ENCODE results near the gene IRF2BP1. TPM values are rescaled to one million over a fixed set of nuclear protein-coding genes. Genes with fewer than 3 reads are reported as not detected.

Gene IRF2BP1
- total RNA-seq, 5 donors from 2014 or later (not counting 1 experiment from before 2014, with no cell fraction given), result 22.7 to 42.3 (median 38.0) TPM

- Histone ChIP-seq H3K36me3 (ENCODE audit: control insufficient read depth in 2 of 2, extremely low read depth in 1 of 2, insufficient read depth in 1 of 2, low read length in 1 of 2) (no peaks in the 10 kb centered on the region), H3K4me3 (ENCODE audit: control insufficient read depth in 1 of 2, extremely low read depth in 1 of 2, low read length in 1 of 2) (peak overlapping the region; percentile 18 to 46), H3K9me3 (no peaks in the 10 kb centered on the region), H3K27ac (ENCODE audit: low read length) (no peak overlapping the region), H3K27me3 (replicated peaks in 1 of 2; ENCODE audit: control insufficient read depth in 2 of 2, extremely low read depth in 1 of 2, insufficient read depth in 2 of 2, low read length in 1 of 2) (peaks cover 0 to 21% of the 10 kb centered on the region in 2 experiments), H3K4me1 (ENCODE audit: control insufficient read depth in 1 of 2, extremely low read depth in 1 of 2, insufficient read depth in 2 of 2, low read length in 2 of 2) (peaks cover 16 to 47% of the 10 kb centered on the region in 2 experiments)
- POLR2A ChIA-PET, result no interaction called here
- H3K36me3 Mint-ChIP-seq, result no peaks in the 10 kb centered on the region
- peak overlapping the region in 1 of 2 donors; percentile 53 for H3K27ac Mint-ChIP-seq
- DNase-seq (peak; percentile 49 to 92 (median 77)), ATAC-seq (replicated peaks in 1 of 4) (peak in 3 of 4 experiments; percentile 14 to 30 (median 19))
- H3K9me3 Mint-ChIP-seq, result no peaks in the 10 kb centered on the region
- H3K4me3 Mint-ChIP-seq, result peak overlapping the region; percentile 71 to 78 (median 71)
- WGBS (ENCODE audit: insufficient coverage), result 61% methylated on average over 22 of the region's 47 CpGs
- H3K4me1 Mint-ChIP-seq, result peaks cover 22 to 37% (median 30%) of the 10 kb centered on the region in 3 donors
- H3K27me3 Mint-ChIP-seq, result peaks cover 7 to 8% of the 10 kb centered on the region in 2 donors
- CTCF ChIA-PET, result interaction anchor here in 1 of 2 donors (0.8 to 1.5 kb wide), 3 partner anchors 20 to 114 kb away, joined by 3 to 7 read pairs (median 4); partner anchors contain the start of genes MYPOP, SIX5 and SYMPK
Measured at GRCh38 chr19:45882652-45883585, 3.0 kb downstream of the IRF2BP1 start.

GRCh38 chr19:45881909-45882528 lies 3.9 kb downstream of the IRF2BP1 start:
- no peak overlapping the region for H3K27ac Mint-ChIP-seq
- H3K4me1 Mint-ChIP-seq, result peaks cover 26 to 42% (median 30%) of the 10 kb centered on the region in 3 donors
- H3K4me3 Mint-ChIP-seq, result peak overlapping the region in 1 of 3 donors; percentile 15
- H3K27ac ChIP-seq (ENCODE audit: low read length), result no peak overlapping the region
- H3K27me3 ChIP-seq (replicated peaks in 1 of 2; ENCODE audit: control insufficient read depth in 2 of 2, extremely low read depth in 1 of 2, insufficient read depth in 2 of 2, low read length in 1 of 2), result peaks cover 0 to 30% of the 10 kb centered on the region in 2 experiments
- no peaks in the 10 kb centered on the region for H3K36me3 Mint-ChIP-seq
- no peak for DNase-seq
- H3K4me1 ChIP-seq (ENCODE audit: control insufficient read depth in 1 of 2, extremely low read depth in 1 of 2, insufficient read depth in 2 of 2, low read length in 2 of 2), result peaks cover 16 to 47% of the 10 kb centered on the region in 2 experiments
- WGBS (ENCODE audit: insufficient coverage), result 100% methylated on average over 2 of the region's 4 CpGs
- no peaks in the 10 kb centered on the region for H3K9me3 Mint-ChIP-seq
- peaks cover 7 to 16% of the 10 kb centered on the region in 2 donors for H3K27me3 Mint-ChIP-seq
- POLR2A ChIA-PET, result interaction anchor here in 1 of 2 donors (0.5 kb wide), 1 partner anchor 378 kb away, joined by 3 read pairs; no protein-coding TSS in a partner anchor
- CTCF ChIA-PET, result interaction anchor here (0.6 to 1.5 kb wide), 4 partner anchors 14 to 113 kb away, joined by 3 to 7 read pairs (median 5); partner anchors contain the start of genes SIX5 (in 1 of the 2) and SYMPK (in 1 of the 2)
- H3K36me3 ChIP-seq (ENCODE audit: control insufficient read depth in 2 of 2, extremely low read depth in 1 of 2, insufficient read depth in 1 of 2, low read length in 1 of 2), result no peaks in the 10 kb centered on the region
- ATAC-seq (replicated peaks in 1 of 4), result no peak
- H3K9me3 ChIP-seq, result no peaks in the 10 kb centered on the region
- H3K4me3 ChIP-seq (ENCODE audit: control insufficient read depth in 1 of 2, extremely low read depth in 1 of 2, low read length in 1 of 2), result no peak overlapping the region

- peak overlapping the region in 1 of 3 donors; percentile 15 for H3K4me3 Mint-ChIP-seq
- WGBS (ENCODE audit: insufficient coverage), result 74% methylated on average over 6 of the region's 10 CpGs
- Histone ChIP-seq H3K4me3 (ENCODE audit: control insufficient read depth in 1 of 2, extremely low read depth in 1 of 2, low read length in 1 of 2) (no peak overlapping the region), H3K36me3 (ENCODE audit: control insufficient read depth in 2 of 2, extremely low read depth in 1 of 2, insufficient read depth in 1 of 2, low read length in 1 of 2) (no peaks in the 10 kb centered on the region), H3K27ac (ENCODE audit: low read length) (no peak overlapping the region), H3K27me3 (replicated peaks in 1 of 2; ENCODE audit: control insufficient read depth in 2 of 2, extremely low read depth in 1 of 2, insufficient read depth in 2 of 2, low read length in 1 of 2) (peaks cover 0 to 37% of the 10 kb centered on the region in 2 experiments), H3K4me1 (ENCODE audit: control insufficient read depth in 1 of 2, extremely low read depth in 1 of 2, insufficient read depth in 2 of 2, low read length in 2 of 2) (peaks cover 17 to 47% of the 10 kb centered on the region in 2 experiments), H3K9me3 (no peaks in the 10 kb centered on the region)
- peaks cover 8 to 17% of the 10 kb centered on the region in 2 donors for H3K27me3 Mint-ChIP-seq
- H3K27ac Mint-ChIP-seq, result no peak overlapping the region
- peaks cover 25 to 39% (median 26%) of the 10 kb centered on the region in 3 donors for H3K4me1 Mint-ChIP-seq
- ATAC-seq (replicated peaks in 1 of 4), result no peak
- H3K36me3 Mint-ChIP-seq, result no peaks in the 10 kb centered on the region
- DNase-seq, result no peak
- H3K9me3 Mint-ChIP-seq, result no peaks in the 10 kb centered on the region
- ChIA-PET CTCF (interaction anchor here (0.5 to 0.8 kb wide), 4 partner anchors 13 to 1550 kb away, joined by 3 to 6 read pairs (median 4); no protein-coding TSS in a partner anchor), POLR2A (interaction anchor here in 1 of 2 donors (0.5 kb wide), 1 partner anchor 378 kb away, joined by 3 read pairs; no protein-coding TSS in a partner anchor)
Measured at GRCh38 chr19:45881082-45881908, 4.6 kb downstream of the IRF2BP1 start.

- ATAC-seq (replicated peaks in 1 of 4), result no peak
- Histone ChIP-seq H3K4me1 (ENCODE audit: control insufficient read depth in 1 of 2, extremely low read depth in 1 of 2, insufficient read depth in 2 of 2, low read length in 2 of 2) (peaks cover 16 to 44% of the 10 kb centered on the region in 2 experiments), H3K4me3 (ENCODE audit: control insufficient read depth in 1 of 2, extremely low read depth in 1 of 2, low read length in 1 of 2) (no peak overlapping the region), H3K9me3 (no peaks in the 10 kb centered on the region), H3K27me3 (replicated peaks in 1 of 2; ENCODE audit: control insufficient read depth in 2 of 2, extremely low read depth in 1 of 2, insufficient read depth in 2 of 2, low read length in 1 of 2) (peaks cover 0 to 49% of the 10 kb centered on the region in 2 experiments), H3K27ac (ENCODE audit: low read length) (no peak overlapping the region), H3K36me3 (ENCODE audit: control insufficient read depth in 2 of 2, extremely low read depth in 1 of 2, insufficient read depth in 1 of 2, low read length in 1 of 2) (no peaks in the 10 kb centered on the region)
- Mint-ChIP-seq H3K4me1 (peaks cover 25 to 37% (median 27%) of the 10 kb centered on the region in 3 donors), H3K36me3 (peaks cover 3% of the 10 kb centered on the region), H3K9me3 (no peaks in the 10 kb centered on the region), H3K27me3 (peaks cover 13 to 26% of the 10 kb centered on the region in 2 donors), H3K27ac (peak overlapping the region in 1 of 2 donors; percentile 55), H3K4me3 (no peak overlapping the region)
- WGBS (ENCODE audit: insufficient coverage), result 80% methylated on average over 1 of the region's 2 CpGs
- ChIA-PET POLR2A (no interaction called here), CTCF (no interaction called here)
- no peak for DNase-seq
Measured at GRCh38 chr19:45879971-45880370, 6.0 kb downstream of the IRF2BP1 start.

GRCh38 chr19:45879055-45879454 lies 6.9 kb downstream of the IRF2BP1 start:
- CTCF ChIA-PET, result interaction anchor here (0.6 kb wide), 2 partner anchors 55 to 109 kb away, joined by 3 to 5 read pairs; no protein-coding TSS in a partner anchor
- H3K4me3 Mint-ChIP-seq, result no peak overlapping the region

More at GRCh38 chr19:45879055-45879454, 6.9 kb downstream of the IRF2BP1 start:
- H3K4me3 ChIP-seq (ENCODE audit: control insufficient read depth in 1 of 2, extremely low read depth in 1 of 2, low read length in 1 of 2), result no peak overlapping the region
- Mint-ChIP-seq H3K27me3 (peaks cover 17 to 26% of the 10 kb centered on the region in 2 donors), H3K36me3 (peaks cover 3% of the 10 kb centered on the region), H3K4me1 (peaks cover 21 to 33% (median 27%) of the 10 kb centered on the region in 3 donors), H3K27ac (no peak overlapping the region), H3K9me3 (no peaks in the 10 kb centered on the region)
- POLR2A ChIA-PET, result no interaction called here
- H3K9me3 ChIP-seq, result no peaks in the 10 kb centered on the region
- H3K27me3 ChIP-seq (replicated peaks in 1 of 2; ENCODE audit: control insufficient read depth in 2 of 2, extremely low read depth in 1 of 2, insufficient read depth in 2 of 2, low read length in 1 of 2), result peaks cover 0 to 53% of the 10 kb centered on the region in 2 experiments
- DNase-seq, result no peak
- no peak for ATAC-seq (replicated peaks in 1 of 4)
- H3K36me3 ChIP-seq (ENCODE audit: control insufficient read depth in 2 of 2, extremely low read depth in 1 of 2, insufficient read depth in 1 of 2, low read length in 1 of 2), result no peaks in the 10 kb centered on the region
- H3K4me1 ChIP-seq (ENCODE audit: control insufficient read depth in 1 of 2, extremely low read depth in 1 of 2, insufficient read depth in 2 of 2, low read length in 2 of 2), result peaks cover 11 to 35% of the 10 kb centered on the region in 2 experiments
- no peak overlapping the region for H3K27ac ChIP-seq (ENCODE audit: low read length)
- WGBS (ENCODE audit: insufficient coverage), result no CpG with 5 or more reads among the region's 8 CpGs
